HG02759 (cell line): ENCODE results near the gene MOBP.

Experiments
- ATAC-seq: cut with Tn5 transposase; IDR thresholded peaks from one replicate; pipeline ENCODE4 v1.9.1; 2021; ENCODE audit warnings: mild to moderate bottlenecking, moderate library complexity; ENCODE audit not compliant: unreplicated experiment

Gene MOBP

GRCh38 chr3:39491733-39492350 is 24.4 kb downstream of the MOBP start:
- no peak for ATAC-seq

DNA sequence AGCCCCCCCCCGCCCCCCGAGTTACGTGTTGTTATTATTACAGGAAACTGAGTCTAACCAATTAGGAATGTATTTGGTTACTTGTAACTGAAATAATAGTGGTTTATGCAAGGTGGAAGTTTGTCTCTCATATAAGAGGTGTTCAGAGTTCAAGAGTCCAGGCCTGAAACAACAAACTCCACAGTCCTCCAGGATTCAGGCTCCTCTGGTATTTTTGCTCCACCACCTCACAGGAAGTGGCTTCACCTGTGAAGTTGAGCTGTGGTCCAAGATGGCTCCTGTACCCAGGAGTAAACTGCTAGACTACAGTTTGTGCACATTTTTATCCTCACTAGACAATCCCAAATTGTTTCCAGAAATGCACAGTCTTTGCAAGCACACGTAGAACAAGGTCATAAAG is 27.3 kb downstream of the MOBP start:
- no peak for ATAC-seq

- no peak for ATAC-seq
These were observed 30.3 kb downstream of the MOBP start for GRCh38 chr3:39497753-39498152.

GRCh38 chr3:39499651-39500273 is 32.3 kb downstream of the MOBP start:
- no peak for ATAC-seq

DNA sequence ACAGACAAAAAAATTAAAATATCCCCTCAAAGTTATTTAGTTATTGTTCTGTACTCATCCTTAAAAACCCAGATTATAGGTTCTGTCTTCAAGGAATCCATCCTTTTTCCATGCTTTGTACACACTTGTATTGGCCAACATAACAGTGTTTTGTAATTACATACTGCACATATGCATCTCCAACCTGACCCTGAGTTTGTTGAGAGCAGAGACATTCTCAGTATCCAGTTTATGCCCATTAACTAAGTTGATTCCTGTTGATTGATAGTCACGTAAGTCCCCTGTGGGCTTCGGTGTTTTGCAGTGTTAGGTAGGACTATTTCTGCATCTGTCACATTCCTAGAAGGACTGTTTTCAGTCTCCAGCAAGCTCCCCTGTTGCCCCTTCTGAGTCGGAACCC is 33.6 kb downstream of the MOBP start:
- no peak for ATAC-seq

GRCh38 chr3:39501968-39502837 is 34.7 kb downstream of the MOBP start:
- ATAC-seq = no peak

- ATAC-seq = no peak
These were observed 35.3 kb downstream of the MOBP start for GRCh38 chr3:39502838-39503145.

DNA sequence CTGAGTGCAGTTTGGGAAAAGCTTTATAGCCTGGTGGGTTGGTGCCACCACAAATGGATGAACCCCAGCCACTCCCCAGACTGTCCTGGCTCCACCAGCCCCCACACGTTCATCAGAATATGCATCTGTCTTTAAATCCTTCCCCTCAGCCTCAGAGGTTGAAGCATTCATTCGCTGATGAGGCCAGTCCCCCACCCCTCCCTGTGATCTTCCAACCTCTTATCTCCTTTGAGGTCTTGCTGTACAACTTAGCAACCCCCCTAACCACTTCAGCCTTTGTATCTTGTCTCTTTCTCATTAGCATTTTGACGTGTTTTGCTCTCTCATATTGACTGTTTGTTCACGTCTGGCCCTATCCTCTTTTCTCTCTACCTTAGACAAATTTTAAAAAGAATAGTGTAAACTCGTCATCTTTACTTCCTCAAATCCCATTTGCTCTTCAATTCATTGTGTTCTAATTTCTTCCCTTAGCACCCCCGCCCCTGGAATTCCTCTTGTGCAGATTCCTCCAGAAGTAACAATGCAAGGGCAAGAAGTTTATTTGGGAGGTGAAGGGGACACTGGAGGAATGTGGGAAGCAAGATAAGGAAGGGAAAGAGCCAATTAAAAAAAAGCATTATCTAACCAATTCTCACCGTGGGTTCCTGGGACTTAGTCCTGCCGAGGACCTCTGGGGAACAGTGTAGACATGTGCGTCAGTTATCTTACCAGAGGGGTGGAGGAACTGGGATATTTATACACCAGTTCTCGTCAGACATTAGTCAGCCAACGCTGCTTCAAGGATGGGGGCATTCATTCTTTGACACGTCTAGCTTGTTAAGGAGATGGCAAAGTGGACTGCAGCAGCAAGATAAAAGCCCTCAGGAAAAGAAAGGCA is 38.6 kb downstream of the MOBP start:
- no peak for ATAC-seq

GRCh38 chr3:39506863-39507262 is 39.4 kb downstream of the MOBP start:
- ATAC-seq = no peak

- ATAC-seq = no peak
These were observed 46.4 kb downstream of the MOBP start for GRCh38 chr3:39513791-39514369.

DNA sequence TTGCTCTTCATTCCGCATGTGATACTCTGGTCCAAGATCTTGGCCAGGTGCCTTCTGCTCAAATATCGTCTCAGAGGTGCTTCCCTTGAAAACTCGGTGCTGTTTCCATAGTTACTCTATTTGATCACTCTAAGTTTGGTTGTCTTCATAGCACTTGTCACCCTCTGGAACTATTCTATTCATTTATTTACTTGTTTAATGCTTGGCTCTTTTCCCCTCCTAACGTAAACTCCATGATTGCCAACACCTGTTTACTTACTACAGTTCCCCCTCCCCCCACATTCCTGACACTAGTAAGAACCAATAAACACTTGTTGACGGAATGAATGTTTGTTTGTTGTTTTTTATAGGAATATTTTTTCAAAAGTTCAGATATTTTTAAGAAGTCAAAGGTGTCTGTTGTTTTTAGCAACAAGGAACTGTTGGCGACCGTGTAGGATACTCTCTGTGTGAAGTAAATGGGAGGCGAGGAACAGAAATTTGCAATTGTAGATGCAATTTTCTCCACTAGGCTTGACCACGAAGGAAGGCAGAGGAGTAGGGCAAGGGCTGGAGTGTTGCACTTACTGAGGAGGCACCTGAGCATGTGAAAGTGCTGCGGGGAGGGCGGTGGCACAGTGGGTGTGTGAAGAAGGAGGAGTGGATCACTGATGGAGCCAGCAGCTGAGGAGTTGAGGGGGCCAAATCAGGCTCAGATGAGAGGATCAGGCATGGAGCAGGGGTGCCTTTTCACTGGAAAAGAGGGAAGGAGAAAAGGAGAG is 48.4 kb downstream of the MOBP start:
- no peak for ATAC-seq

GRCh38 chr3:39519103-39519502 is 51.6 kb downstream of the MOBP start:
- no peak for ATAC-seq

GRCh38 chr3:39519554-39520288 is 52.2 kb downstream of the MOBP start:
- no peak for ATAC-seq

DNA sequence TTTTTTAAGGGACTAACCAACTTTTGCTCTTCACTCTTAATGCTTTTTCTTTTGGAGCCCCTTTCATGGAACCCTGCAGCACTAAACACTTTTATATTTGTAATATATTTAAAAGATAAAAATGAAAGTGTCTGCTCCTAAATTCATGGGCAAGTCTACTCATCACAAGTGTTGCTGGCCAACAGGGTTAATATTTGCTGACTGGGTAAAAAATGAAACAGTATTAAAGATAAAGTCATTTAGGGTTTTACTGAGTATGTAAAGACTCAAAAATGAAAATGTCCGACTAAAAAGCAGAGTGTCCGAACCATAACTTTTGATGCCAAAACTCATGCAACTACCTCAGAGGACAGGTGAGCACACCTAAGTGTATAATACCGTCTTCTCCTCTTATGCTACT is 54.0 kb downstream of the MOBP start:
- no peak for ATAC-seq

GRCh38 chr3:39524107-39524506 is 56.6 kb downstream of the MOBP start:
- no peak for ATAC-seq

- ATAC-seq = no peak
These were observed 61.4 kb downstream of the MOBP start for GRCh38 chr3:39528844-39529243.

DNA sequence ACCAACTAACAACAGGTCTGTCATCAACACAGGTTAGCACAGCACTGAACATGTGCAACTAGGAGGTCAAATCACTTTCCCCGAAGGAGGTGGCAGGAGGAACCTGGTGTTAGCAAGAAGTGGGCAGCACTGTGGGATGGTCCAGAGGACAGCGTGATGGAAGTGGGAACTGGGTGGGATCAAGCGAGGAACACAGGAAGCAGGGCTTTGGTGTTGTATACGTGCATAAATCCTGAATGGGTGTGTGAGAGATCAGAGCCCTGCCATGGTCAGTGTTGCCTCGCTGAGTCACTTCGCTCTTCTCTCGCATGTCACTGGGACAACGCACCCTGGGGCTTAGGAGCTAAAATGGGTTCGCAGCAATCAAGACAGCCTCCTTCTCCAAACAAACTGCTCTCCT is 62.1 kb downstream of the MOBP start:
- no peak for ATAC-seq

- ATAC-seq = no peak
These were observed 63.6 kb downstream of the MOBP start for GRCh38 chr3:39531066-39531465.

GRCh38 chr3:39531665-39532064 is 64.2 kb downstream of the MOBP start:
- ATAC-seq = no peak

DNA sequence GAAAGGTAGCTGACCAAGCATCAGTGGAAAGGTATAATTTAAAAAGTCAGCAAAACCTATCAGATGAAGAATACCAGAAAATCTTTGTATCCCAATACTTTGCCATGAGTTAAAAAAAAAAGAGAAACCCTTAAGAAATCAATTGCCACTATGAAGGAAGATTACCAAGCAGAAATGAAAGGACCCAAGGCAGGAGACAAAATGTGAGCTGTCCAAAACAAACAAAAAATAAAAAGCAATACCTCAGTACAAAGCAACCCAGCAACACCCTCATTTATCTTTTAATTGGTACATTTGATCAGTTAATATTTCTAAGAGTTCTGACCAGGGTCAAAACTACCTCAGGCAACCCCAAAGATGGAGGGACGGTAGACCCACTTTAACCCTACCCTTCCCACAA is 65.3 kb downstream of the MOBP start:
- no peak for ATAC-seq
